ENCODE data around the gene CLCN7. TPM values are rescaled to one million over a fixed set of nuclear protein-coding genes. Genes with fewer than 3 reads are reported as not detected.

CLCN7 gene
- polyA plus RNA-seq, 2 donors: 18.7 to 33.1 TPM

GRCh38 chr16:1466054-1466453 lies 8.8 kb downstream of the CLCN7 start:
- Histone ChIP-seq H3K27me3 (ENCODE audit: control insufficient read depth in 1 of 2, insufficient read depth in 2 of 2, low read length in 2 of 2) (no peaks in the 10 kb centered on the region), H3K4me3 (ENCODE audit: low read depth in 1 of 2, low read length in 2 of 2) (no peak overlapping the region)

GRCh38 chr16:1465567-1465915 lies 9.3 kb downstream of the CLCN7 start:
- H3K27me3 ChIP-seq (ENCODE audit: control insufficient read depth in 1 of 2, insufficient read depth in 2 of 2, low read length in 2 of 2): no peaks in the 10 kb centered on the region
- H3K4me3 ChIP-seq (ENCODE audit: low read depth in 1 of 2, low read length in 2 of 2): no peak overlapping the region
- WGBS, 2 donors: 93% methylated on average over 13 of the region's 13 CpGs
- no peaks in the 10 kb centered on the region for H3K9me3 ChIP-seq (ENCODE audit: control insufficient read depth in 2 of 2, insufficient read depth in 1 of 2, low read depth in 1 of 2, low read length in 1 of 2)
- no peak overlapping the region for H3K27ac ChIP-seq (ENCODE audit: low read depth in 2 of 2, low read length in 1 of 2)
- peaks cover 0 to 4% of the 10 kb centered on the region in 2 donors for H3K4me1 ChIP-seq (ENCODE audit: control insufficient read depth in 2 of 2, insufficient read depth in 2 of 2, low read length in 1 of 2)
- peaks cover 2 to 17% of the 10 kb centered on the region in 2 donors for H3K36me3 ChIP-seq (ENCODE audit: control insufficient read depth in 2 of 2, insufficient read depth in 2 of 2, low read length in 1 of 2)

More at GRCh38 chr16:1466054-1466453, 8.8 kb downstream of the CLCN7 start:
- Histone ChIP-seq H3K27ac (ENCODE audit: low read depth in 2 of 2, low read length in 1 of 2) (no peak overlapping the region), H3K4me1 (ENCODE audit: control insufficient read depth in 2 of 2, insufficient read depth in 2 of 2, low read length in 1 of 2) (peaks cover 0 to 4% of the 10 kb centered on the region in 2 donors), H3K9me3 (ENCODE audit: control insufficient read depth in 2 of 2, insufficient read depth in 1 of 2, low read depth in 1 of 2, low read length in 1 of 2) (no peaks in the 10 kb centered on the region), H3K36me3 (ENCODE audit: control insufficient read depth in 2 of 2, insufficient read depth in 2 of 2, low read length in 1 of 2) (peaks cover 0 to 12% of the 10 kb centered on the region in 2 donors)
- 90 to 92% methylated on average over 24 of the region's 24 CpGs for WGBS, 2 donors

- H3K4me3 ChIP-seq (ENCODE audit: low read depth in 1 of 2, low read length in 2 of 2): no peak overlapping the region
- peaks cover 6 to 22% of the 10 kb centered on the region in 2 donors for H3K36me3 ChIP-seq (ENCODE audit: control insufficient read depth in 2 of 2, insufficient read depth in 2 of 2, low read length in 1 of 2)
- no peak overlapping the region for H3K27ac ChIP-seq (ENCODE audit: low read depth in 2 of 2, low read length in 1 of 2)
- H3K9me3 ChIP-seq (ENCODE audit: control insufficient read depth in 2 of 2, insufficient read depth in 1 of 2, low read depth in 1 of 2, low read length in 1 of 2): no peaks in the 10 kb centered on the region
- peaks cover 0 to 3% of the 10 kb centered on the region in 2 donors for H3K4me1 ChIP-seq (ENCODE audit: control insufficient read depth in 2 of 2, insufficient read depth in 2 of 2, low read length in 1 of 2)
- WGBS, 2 donors: 91 to 93% methylated on average over 32 to 33 of the region's 33 CpGs
- no peaks in the 10 kb centered on the region for H3K27me3 ChIP-seq (ENCODE audit: control insufficient read depth in 1 of 2, insufficient read depth in 2 of 2, low read length in 2 of 2)
Measured at GRCh38 chr16:1464894-1465566, 9.8 kb downstream of the CLCN7 start.

GRCh38 chr16:1464196-1464893 lies 10.5 kb downstream of the CLCN7 start:
- Histone ChIP-seq H3K4me3 (ENCODE audit: low read depth in 1 of 2, low read length in 2 of 2) (no peak overlapping the region), H3K9me3 (ENCODE audit: control insufficient read depth in 2 of 2, insufficient read depth in 1 of 2, low read depth in 1 of 2, low read length in 1 of 2) (no peaks in the 10 kb centered on the region), H3K27ac (ENCODE audit: low read depth in 2 of 2, low read length in 1 of 2) (no peak overlapping the region), H3K4me1 (ENCODE audit: control insufficient read depth in 2 of 2, insufficient read depth in 2 of 2, low read length in 1 of 2) (peaks cover 0 to 3% of the 10 kb centered on the region in 2 donors), H3K36me3 (ENCODE audit: control insufficient read depth in 2 of 2, insufficient read depth in 2 of 2, low read length in 1 of 2) (peaks cover 6 to 25% of the 10 kb centered on the region in 2 donors), H3K27me3 (ENCODE audit: control insufficient read depth in 1 of 2, insufficient read depth in 2 of 2, low read length in 2 of 2) (no peaks in the 10 kb centered on the region)
- WGBS, 2 donors: 90 to 92% methylated on average over 41 of the region's 41 CpGs

GRCh38 chr16:1461146-1461545 lies 13.7 kb downstream of the CLCN7 start:
- Histone ChIP-seq H3K9me3 (ENCODE audit: control insufficient read depth in 2 of 2, insufficient read depth in 1 of 2, low read depth in 1 of 2, low read length in 1 of 2) (no peaks in the 10 kb centered on the region), H3K27me3 (ENCODE audit: control insufficient read depth in 1 of 2, insufficient read depth in 2 of 2, low read length in 2 of 2) (no peaks in the 10 kb centered on the region), H3K4me3 (ENCODE audit: low read depth in 1 of 2, low read length in 2 of 2) (no peak overlapping the region), H3K27ac (ENCODE audit: low read depth in 2 of 2, low read length in 1 of 2) (no peak overlapping the region), H3K36me3 (ENCODE audit: control insufficient read depth in 2 of 2, insufficient read depth in 2 of 2, low read length in 1 of 2) (peaks cover 10 to 38% of the 10 kb centered on the region in 2 donors), H3K4me1 (ENCODE audit: control insufficient read depth in 2 of 2, insufficient read depth in 2 of 2, low read length in 1 of 2) (no peaks in the 10 kb centered on the region)
- 89 to 90% methylated on average over 24 of the region's 24 CpGs for WGBS, 2 donors

- Histone ChIP-seq H3K27me3 (ENCODE audit: control insufficient read depth in 1 of 2, insufficient read depth in 2 of 2, low read length in 2 of 2) (no peaks in the 10 kb centered on the region), H3K9me3 (ENCODE audit: control insufficient read depth in 2 of 2, insufficient read depth in 1 of 2, low read depth in 1 of 2, low read length in 1 of 2) (no peaks in the 10 kb centered on the region), H3K4me3 (ENCODE audit: low read depth in 1 of 2, low read length in 2 of 2) (no peak overlapping the region), H3K27ac (ENCODE audit: low read depth in 2 of 2, low read length in 1 of 2) (no peak overlapping the region), H3K36me3 (ENCODE audit: control insufficient read depth in 2 of 2, insufficient read depth in 2 of 2, low read length in 1 of 2) (peaks cover 10 to 43% of the 10 kb centered on the region in 2 donors), H3K4me1 (ENCODE audit: control insufficient read depth in 2 of 2, insufficient read depth in 2 of 2, low read length in 1 of 2) (no peaks in the 10 kb centered on the region)
- 92% methylated on average over 28 to 30 of the region's 30 CpGs for WGBS, 2 donors
Measured at GRCh38 chr16:1460602-1461138, 14.2 kb downstream of the CLCN7 start.

GRCh38 chr16:1459967-1460366 lies 14.9 kb downstream of the CLCN7 start:
- WGBS, 2 donors: 78 to 84% methylated on average over 10 of the region's 10 CpGs
- Histone ChIP-seq H3K4me3 (ENCODE audit: low read depth in 1 of 2, low read length in 2 of 2) (no peak overlapping the region), H3K9me3 (ENCODE audit: control insufficient read depth in 2 of 2, insufficient read depth in 1 of 2, low read depth in 1 of 2, low read length in 1 of 2) (no peaks in the 10 kb centered on the region), H3K36me3 (ENCODE audit: control insufficient read depth in 2 of 2, insufficient read depth in 2 of 2, low read length in 1 of 2) (peaks cover 10 to 50% of the 10 kb centered on the region in 2 donors), H3K27ac (ENCODE audit: low read depth in 2 of 2, low read length in 1 of 2) (no peak overlapping the region), H3K4me1 (ENCODE audit: control insufficient read depth in 2 of 2, insufficient read depth in 2 of 2, low read length in 1 of 2) (no peaks in the 10 kb centered on the region), H3K27me3 (ENCODE audit: control insufficient read depth in 1 of 2, insufficient read depth in 2 of 2, low read length in 2 of 2) (no peaks in the 10 kb centered on the region)

GRCh38 chr16:1458977-1459341 lies 15.9 kb downstream of the CLCN7 start:
- WGBS, 2 donors: 78 to 80% methylated on average over 14 of the region's 14 CpGs
- Histone ChIP-seq H3K9me3 (ENCODE audit: control insufficient read depth in 2 of 2, insufficient read depth in 1 of 2, low read depth in 1 of 2, low read length in 1 of 2) (no peaks in the 10 kb centered on the region), H3K36me3 (ENCODE audit: control insufficient read depth in 2 of 2, insufficient read depth in 2 of 2, low read length in 1 of 2) (peaks cover 10 to 53% of the 10 kb centered on the region in 2 donors), H3K27ac (ENCODE audit: low read depth in 2 of 2, low read length in 1 of 2) (no peak overlapping the region), H3K4me1 (ENCODE audit: control insufficient read depth in 2 of 2, insufficient read depth in 2 of 2, low read length in 1 of 2) (no peaks in the 10 kb centered on the region), H3K27me3 (ENCODE audit: control insufficient read depth in 1 of 2, insufficient read depth in 2 of 2, low read length in 2 of 2) (no peaks in the 10 kb centered on the region), H3K4me3 (ENCODE audit: low read depth in 1 of 2, low read length in 2 of 2) (no peak overlapping the region)

GRCh38 chr16:1458336-1458976 lies 16.4 kb downstream of the CLCN7 start:
- no peak overlapping the region for H3K27ac ChIP-seq (ENCODE audit: low read depth in 2 of 2, low read length in 1 of 2)
- no peak overlapping the region for H3K4me3 ChIP-seq (ENCODE audit: low read depth in 1 of 2, low read length in 2 of 2)
- WGBS, 2 donors: 91 to 92% methylated on average over 26 of the region's 26 CpGs
- no peaks in the 10 kb centered on the region for H3K9me3 ChIP-seq (ENCODE audit: control insufficient read depth in 2 of 2, insufficient read depth in 1 of 2, low read depth in 1 of 2, low read length in 1 of 2)
- H3K4me1 ChIP-seq (ENCODE audit: control insufficient read depth in 2 of 2, insufficient read depth in 2 of 2, low read length in 1 of 2): no peaks in the 10 kb centered on the region
- peaks cover 15 to 56% of the 10 kb centered on the region in 2 donors for H3K36me3 ChIP-seq (ENCODE audit: control insufficient read depth in 2 of 2, insufficient read depth in 2 of 2, low read length in 1 of 2)
- H3K27me3 ChIP-seq (ENCODE audit: control insufficient read depth in 1 of 2, insufficient read depth in 2 of 2, low read length in 2 of 2): no peaks in the 10 kb centered on the region
